H7 (cell line): ENCODE measurements around the gene RPL13A. TPM values are rescaled to one million over a fixed set of nuclear protein-coding genes. Genes with fewer than 3 reads are reported as not detected.
"Not testable (repeated sequence)": the region's sequence is repeated elsewhere in the genome, so short reads cannot be mapped to it uniquely, and the experiment has no call there.

Source experiments
- DNase-seq: peaks from one replicate; pipeline ENCODE4 v3.0.0; 2012
- H3K27me3 ChIP-seq: 2 replicates; pipeline ENCODE4 v1.6.0; 2011; ENCODE audit warnings: mild to moderate bottlenecking, low read length; ENCODE audit not compliant: control insufficient read depth, insufficient read depth
- H3K36me3 ChIP-seq: replicated peaks from 2 replicates; pipeline ENCODE4 v1.5.1; 2011; ENCODE audit warnings: low read length; ENCODE audit not compliant: control insufficient read depth, insufficient read depth
- H3K4me3 ChIP-seq: 2 replicates; pipeline ENCODE4 v1.5.1; 2011; ENCODE audit warnings: low read depth, mild to moderate bottlenecking, control low read depth, low read length, moderate library complexity; ENCODE audit not compliant: insufficient read depth
- total RNA-seq: library from RNA; depleted of rRNA; stranded (reverse); fragments of >200 nt; shearing (Covaris generic); gene quantifications from 2 replicates; pipeline ENCODE4 v1.2.3, GENCODE V29; 2014; rRNA removed

The RPL13A gene
- total RNA-seq = 4,136 and 6,335 TPM in 2 replicates

DNA sequence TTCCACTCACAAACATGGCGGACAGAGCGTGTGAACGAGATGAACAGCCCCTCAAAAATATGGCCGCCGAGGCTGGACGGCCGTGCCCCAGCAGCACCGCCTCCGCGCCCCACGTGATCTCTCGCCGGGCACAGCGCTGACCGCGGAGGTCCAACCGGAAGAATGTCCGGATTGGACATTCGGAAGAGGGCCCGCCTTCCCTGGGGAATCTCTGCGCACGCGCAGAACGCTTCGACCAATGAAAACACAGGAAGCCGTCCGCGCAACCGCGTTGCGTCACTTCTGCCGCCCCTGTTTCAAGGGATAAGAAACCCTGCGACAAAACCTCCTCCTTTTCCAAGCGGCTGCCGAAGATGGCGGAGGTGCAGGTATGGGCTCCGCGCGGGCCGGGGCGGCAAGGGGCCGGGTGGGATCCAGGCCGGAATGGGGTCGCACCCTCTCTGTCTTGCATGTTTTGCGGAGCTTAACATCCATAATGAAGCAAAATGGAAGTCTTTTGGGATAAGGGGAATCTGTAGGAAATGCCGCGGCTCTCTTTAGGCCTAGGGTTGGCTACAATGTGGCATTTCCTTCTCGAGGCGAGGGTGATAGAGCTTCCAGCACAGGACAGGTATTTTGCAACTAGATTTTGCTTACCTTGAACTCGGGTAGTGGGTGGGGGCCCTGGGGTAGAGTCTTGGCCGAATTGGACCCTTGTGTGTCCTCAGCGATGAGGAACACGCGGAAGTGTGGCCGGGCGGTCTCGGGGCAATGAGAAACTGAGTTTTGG, at the start of gene RPL13A:
Gene RPL13A, plus strand, starts transcription at position 332 of the 769 bp plus-strand sequence. Its CDS starts 22 bp downstream, at position 354.
- peak; percentile 99 for DNase-seq
- Histone ChIP-seq H3K4me3 (peak within 1 kb of the TSS; percentile 82), H3K27me3 (no peaks in the 10 kb centered on the region), H3K36me3 (peaks cover 35% of the 10 kb centered on the region)

DNA sequence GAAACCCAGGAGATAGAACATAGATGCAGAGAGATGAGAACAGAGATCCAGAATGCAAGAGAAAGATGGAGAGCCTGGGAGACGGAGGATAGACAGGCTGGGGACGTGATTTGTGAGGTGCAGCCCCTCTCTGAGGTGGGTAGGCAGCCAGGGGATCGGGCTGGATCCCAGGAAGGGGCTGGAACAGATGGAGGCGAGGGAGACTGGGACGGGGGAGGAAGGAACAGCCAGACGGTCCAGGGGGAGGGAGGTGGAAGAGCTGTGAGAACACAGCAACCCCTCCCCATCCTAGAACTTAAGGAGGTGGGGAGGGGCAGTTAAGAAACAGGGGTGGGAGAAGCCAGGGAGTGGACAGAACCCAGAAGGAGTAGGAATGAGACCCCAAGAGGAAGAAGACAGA, 49.1 kb upstream of the RPL13A start:
- Histone ChIP-seq H3K4me3 (no peak overlapping the region), H3K27me3 (peaks cover 85% of the 10 kb centered on the region), H3K36me3 (no peaks in the 10 kb centered on the region)
- no peak for DNase-seq

DNA sequence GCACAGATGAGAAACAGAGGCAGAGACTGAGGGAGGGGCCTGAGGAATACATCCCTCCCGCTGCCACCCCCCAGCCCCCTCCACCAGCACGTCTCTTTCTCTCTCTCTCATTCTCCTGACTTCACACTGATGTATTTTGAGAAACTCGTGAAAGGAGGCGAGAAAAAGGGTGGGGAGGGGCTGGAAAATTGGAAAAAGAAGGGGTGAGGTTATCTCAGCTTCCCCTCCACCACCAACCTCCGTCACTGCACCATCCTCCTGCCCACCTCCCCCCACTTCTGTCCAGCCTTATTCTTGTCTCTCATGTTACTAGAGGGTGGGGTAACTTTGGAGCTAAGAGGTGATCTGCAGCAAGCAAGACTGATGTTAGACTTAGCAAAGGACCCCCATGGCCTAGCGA, 47.6 kb upstream of the RPL13A start:
- Histone ChIP-seq H3K27me3 (peaks cover 69% of the 10 kb centered on the region), H3K4me3 (no peak overlapping the region), H3K36me3 (no peaks in the 10 kb centered on the region)
- no peak for DNase-seq

DNA sequence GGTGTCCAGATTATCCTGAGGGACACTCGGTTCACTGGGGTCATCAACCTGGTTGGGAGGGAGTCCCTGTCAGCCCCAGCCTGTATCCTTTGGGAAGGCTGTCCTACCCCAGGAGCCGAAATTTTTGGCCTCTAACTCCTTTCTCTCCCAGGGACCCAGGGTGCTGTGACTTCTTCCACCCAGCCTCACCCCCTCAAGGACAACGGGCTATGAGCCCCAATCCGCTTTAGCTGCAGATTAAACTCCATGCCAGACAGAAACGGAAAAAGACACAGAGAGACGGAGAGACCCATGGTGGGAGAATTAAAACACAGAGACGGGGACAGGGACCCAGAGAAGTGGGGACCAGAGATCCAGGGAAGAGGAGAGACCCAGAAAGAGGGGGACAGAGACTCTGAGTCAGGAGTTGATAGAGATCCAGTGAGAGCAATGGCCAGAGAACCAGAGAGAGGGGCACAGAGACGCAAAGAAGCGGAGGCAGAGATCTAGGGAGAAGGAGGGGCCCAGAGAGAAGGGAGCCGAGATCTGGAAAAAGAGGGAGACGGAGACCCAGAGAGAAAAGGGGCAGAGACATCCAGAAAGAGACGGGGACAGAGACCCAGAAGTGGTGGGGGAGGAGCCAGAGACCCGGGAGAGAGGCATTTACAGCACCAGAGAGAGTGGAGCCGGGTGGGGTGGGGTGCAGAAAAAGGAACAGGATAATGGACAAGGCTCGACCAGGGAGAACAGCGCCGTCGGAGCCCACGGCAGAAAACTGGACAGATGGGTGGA, 46.8 kb upstream of the RPL13A start:
- Histone ChIP-seq H3K36me3 (no peaks in the 10 kb centered on the region), H3K4me3 (peak overlapping the region; percentile 40), H3K27me3 (peaks cover 62% of the 10 kb centered on the region)
- DNase-seq = no peak

DNA sequence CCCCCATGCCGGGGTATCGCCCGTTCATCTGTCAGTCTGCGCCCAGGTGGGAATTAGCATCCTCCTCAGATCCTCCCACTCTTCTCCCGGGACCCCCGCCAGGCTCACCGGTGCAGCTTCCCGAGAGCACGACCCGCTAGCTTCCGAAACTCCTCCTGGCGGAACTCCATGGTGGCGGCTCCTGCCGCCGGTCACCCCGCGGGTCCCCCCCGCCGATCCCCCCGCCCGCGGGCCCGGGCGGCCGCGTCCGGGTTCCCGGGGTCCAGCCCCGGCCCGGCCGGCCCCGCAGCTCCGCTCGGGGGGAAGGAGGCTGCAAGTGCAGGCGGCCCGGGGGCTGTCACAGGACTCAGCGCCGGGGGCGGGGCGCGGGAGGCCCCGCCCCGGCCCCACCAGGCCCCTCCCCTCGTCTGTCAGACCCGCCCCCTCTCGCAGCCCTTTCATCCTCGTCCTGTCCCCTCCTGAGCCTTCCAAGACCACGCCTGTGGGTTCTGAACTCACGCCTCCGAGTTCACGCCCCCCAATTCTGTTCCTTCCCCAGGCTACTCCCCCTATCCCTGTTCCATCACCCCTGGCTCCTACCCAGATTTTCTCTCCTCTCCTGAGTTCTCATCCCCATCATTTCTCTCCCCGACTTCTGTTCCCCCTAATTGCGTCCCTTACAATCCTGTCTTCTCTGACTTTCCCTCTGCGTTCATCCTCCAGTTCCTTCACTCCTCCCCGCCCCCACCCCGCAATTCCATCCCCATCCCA, 46.0 kb upstream of the RPL13A start, which contains the start of gene SLC17A7:
Gene SLC17A7, minus strand, starts transcription at position 318 of the 750 bp plus-strand sequence. Its CDS starts 148 bp downstream, at position 170.
- Histone ChIP-seq H3K4me3 (peak within 1 kb of the TSS; percentile 40), H3K27me3 (peaks cover 57% of the 10 kb centered on the region), H3K36me3 (no peaks in the 10 kb centered on the region)
- peak; percentile 98 for DNase-seq

DNA sequence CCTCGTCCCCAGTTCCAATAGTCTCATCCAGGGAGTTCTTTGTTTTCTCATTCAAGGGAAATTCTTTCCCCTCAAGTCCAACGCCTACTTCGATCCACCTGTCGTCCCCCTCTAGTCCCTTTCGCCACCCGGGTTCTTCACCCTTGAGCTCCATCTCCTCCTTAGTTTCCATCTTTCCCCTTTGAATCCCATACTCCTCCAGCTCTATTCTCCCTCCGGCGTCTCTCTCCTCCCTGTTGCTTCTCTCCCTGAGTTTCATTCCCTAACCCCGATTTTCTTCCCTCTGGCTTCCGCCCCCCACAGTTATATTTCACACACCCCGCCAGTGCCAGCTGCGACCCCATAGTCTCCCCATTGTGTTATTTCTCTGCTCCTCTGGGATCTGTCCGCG, 45.5 kb upstream of the RPL13A start:
- no peak for DNase-seq
- Histone ChIP-seq H3K27me3 (peaks cover 51% of the 10 kb centered on the region), H3K36me3 (peaks cover 3% of the 10 kb centered on the region), H3K4me3 (peak overlapping the region; percentile 28; the same call in 1 of the 2 replicates)

DNA sequence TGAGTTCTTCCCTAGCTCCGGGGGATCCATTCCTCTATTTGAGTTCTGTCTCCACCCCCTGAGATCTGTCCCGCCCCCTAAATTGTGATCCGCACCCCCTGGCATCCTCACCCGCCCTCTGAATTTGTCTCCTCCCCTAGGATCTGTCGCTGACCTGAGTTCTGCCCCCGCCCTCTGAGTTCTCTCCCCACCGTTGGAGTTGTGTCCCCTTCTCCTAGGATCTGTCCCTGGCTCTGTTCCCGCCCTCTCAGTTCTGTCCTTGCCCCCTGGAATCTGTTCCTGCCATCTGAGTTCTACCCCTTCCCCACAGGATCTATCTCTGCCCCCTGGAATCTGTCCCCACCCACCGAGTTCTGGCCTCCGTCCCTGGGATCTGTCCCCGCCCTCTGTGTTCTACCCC, 45.1 kb upstream of the RPL13A start:
- DNase-seq = peak; percentile 81
- Histone ChIP-seq H3K4me3 (peak overlapping the region; percentile 28; the same call in 1 of the 2 replicates), H3K36me3 (peaks cover 4% of the 10 kb centered on the region), H3K27me3 (peaks cover 47% of the 10 kb centered on the region)

DNA sequence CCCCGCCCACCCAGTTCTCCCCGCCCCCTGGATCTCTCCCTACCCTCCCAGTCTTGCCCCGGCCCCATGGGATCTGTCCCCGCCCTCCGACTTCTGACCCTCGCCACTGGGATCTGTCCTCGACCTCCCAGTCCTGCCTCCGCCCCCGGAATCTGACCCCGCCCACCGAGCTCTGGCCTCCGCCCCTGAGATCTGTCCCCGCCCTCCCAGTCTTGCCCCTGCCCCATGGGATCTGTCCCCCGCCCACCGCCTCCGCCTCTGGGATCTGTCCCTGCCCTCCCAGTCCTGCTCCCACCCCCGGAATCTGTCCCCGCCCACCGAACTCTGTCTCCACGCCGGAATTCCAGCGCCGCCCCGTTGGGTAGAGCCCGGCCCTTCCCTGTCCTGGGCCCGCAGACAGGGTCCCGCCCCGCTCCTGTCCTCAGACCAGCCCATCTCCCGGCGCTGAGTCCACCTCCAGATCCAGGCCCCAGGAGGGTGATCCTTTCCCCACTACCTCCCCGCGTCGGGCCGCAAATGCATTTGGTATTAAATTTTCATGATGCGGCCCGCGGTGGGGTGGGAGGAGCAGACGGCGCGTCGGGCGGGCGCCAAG, 44.5 kb upstream of the RPL13A start:
- Histone ChIP-seq H3K36me3 (peaks cover 4% of the 10 kb centered on the region), H3K27me3 (peaks cover 42% of the 10 kb centered on the region), H3K4me3 (peak overlapping the region; percentile 64)
- peak; percentile 98 for DNase-seq

DNA sequence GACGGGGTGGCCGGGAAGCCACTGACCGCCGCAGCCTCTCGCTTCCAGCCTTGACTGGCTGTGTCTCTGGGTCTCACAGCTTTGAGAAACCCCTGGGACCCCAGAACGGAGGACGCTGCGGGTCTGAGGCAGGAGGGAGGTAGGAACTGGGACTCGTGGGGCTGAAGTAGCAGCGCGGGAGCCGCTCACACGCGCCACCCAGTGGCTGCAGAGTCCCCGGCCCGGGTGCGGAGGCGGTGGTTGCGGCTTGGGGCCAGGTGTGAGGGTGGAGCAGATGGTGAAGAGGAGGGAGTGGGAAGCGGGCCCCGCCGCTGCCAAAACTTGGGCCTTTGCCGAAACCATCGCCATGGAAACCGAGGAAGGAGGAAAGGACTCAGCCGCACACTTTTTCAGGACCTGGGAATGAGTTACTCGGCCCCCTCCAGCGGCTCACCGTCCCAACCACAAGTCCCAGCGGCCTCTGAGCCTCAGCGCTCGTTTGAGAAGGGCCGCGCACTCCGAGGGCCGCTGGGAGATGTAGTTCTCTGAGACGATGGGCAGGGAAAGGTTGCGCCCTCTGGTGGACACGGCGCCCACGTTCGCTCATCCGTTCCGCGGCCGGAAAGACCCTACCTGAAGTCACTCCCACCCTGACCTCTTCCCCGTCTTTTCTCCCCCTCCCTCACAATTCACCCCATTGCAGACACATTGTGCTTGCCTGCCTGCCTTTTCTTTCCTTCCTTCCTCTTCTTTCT, 43.9 kb upstream of the RPL13A start:
- peak; percentile 93 for DNase-seq
- H3K4me3 ChIP-seq = peak overlapping the region; percentile 64
- H3K36me3 ChIP-seq = peaks cover 4% of the 10 kb centered on the region
- peaks cover 35% of the 10 kb centered on the region for H3K27me3 ChIP-seq

DNA sequence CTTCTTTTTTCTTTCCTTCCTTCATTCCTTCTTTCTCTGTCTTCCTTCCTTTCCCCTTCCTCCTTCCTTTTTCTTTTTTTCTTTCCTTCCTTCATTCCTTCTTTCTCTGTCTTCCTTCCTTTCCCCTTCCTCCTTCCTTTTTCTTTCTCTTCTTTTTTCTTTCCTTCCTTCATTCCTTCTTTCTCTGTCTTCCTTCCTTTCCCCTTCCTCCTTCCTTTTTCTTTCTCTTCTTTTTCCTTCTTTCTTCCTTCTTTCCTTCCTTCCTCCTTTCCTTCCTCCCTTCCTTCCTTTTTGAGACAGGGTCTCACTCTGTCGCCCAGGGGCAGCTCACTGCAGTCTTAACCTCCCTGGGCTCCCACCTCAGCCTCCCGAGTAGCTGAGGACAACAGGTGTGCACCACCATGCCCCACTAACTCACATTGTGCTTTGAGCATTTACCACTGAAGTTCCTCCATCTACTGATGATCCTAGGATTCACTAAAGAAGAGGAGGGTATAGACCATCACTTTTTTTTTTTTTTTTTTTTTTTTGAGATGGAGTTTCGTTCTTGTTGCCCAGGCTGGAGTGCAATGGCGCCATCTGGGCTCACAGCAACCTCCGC, 43.2 kb upstream of the RPL13A start:
- H3K4me3 ChIP-seq = not testable (repeated sequence)

DNA sequence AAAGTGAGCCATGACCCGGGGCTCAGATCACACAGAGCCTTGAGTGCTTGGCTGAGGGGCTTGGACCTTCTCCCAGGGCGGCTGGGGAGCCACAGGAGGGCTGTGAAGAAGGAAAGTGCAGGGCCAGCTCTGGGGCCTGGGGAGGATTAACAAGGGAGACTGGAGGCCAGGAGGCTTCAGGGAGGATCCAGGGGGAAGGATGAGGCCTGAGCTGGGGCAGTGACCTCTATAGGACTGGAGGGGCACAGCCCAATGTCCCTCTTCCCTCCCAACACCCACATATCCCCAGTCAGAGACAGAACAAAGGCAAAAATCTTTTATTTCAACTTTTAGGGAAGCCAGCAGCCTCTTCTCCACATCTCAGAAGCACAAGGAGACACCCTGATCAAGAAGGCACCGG, 41.4 kb upstream of the RPL13A start:
- Histone ChIP-seq H3K4me3 (no peak overlapping the region), H3K36me3 (peaks cover 7% of the 10 kb centered on the region), H3K27me3 (peaks cover 10% of the 10 kb centered on the region)
- DNase-seq = no peak

More for the DNA sequence above, 43.2 kb upstream of the RPL13A start:
- peaks cover 28% of the 10 kb centered on the region for H3K27me3 ChIP-seq
- not testable (repeated sequence) for H3K36me3 ChIP-seq, DNase-seq

DNA sequence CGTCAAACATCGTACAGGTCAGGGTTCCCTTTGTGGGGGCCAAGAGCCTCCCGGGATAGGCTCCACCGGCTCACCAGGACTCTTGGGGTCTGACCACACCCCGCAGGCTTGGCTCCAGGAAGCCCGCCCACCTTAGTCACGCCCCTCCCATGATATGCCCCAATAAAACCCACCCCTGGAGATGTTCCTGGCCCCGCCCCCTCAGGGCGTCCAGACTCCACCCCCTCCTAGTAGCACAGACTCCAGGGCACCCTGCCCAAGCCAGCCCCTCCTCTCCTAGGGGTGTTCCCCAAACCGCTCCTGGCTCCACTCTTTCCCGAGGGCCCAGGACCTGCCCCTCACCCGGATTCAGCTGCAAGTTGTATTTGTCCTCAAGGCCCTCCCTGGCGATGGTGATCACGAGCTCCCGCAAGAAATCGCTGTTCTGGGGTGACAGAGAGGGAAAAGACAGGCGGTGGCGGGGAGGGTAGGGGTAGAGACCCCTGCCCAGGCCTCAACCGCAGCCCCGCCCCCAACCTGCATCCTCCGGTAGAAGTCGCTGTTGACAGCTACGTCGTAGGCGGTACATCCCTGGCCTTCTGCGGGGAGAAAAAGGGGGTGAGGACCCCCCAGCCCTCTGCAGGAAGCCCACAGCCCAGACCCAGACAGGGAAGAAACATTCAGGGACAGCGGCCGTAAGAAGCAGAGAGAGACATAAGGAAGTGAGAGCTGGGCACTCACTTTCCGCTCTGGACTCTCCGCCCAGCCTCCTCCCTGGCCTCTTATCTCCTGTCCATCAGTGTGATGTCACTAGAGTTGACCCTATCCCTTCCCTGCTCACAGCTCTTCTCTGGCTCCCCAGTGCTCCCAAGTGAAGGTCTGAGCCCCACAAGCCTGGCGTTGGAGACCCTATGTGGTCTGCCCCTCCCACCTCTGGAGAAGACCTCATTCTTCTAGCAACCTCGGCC, 39.6 kb upstream of the RPL13A start:
- Histone ChIP-seq H3K36me3 (peaks cover 7% of the 10 kb centered on the region), H3K27me3 (no peaks in the 10 kb centered on the region), H3K4me3 (no peak overlapping the region)
- peak; percentile 93 for DNase-seq
